Heart right ventricle (tissue), 16 donors: ENCODE measurements around the gene TADA2A. TPM values are rescaled to one million over a fixed set of nuclear protein-coding genes. Genes with fewer than 3 reads are reported as not detected.

Source experiments
- ATAC-seq, 8 donors: fragments of 200-7000 bp; cut with Tn5 transposase; one replicate each; pipeline ENCODE4 v1.9.1; 2020; ENCODE audit warnings: mild to moderate bottlenecking in 8 of 8, moderate library complexity in 8 of 8, moderate number of reproducible peaks in 1 of 8
- DNase-seq, 2 donors: peaks; one replicate each; pipeline ENCODE4 v3.0.0-alpha.2; 2020
- H3K27ac ChIP-seq, 10 donors: fragments of 200-600 bp; sonication (generic) in 2 of 10; one replicate each; pipeline versions ENCODE4 v1.5.0 to v1.8.0; 2020 to 2022; ENCODE audit warnings: mild to moderate bottlenecking in 3 of 10
- H3K27me3 ChIP-seq, 7 donors: fragments of 200-600 bp; one replicate each; pipeline ENCODE4 v1.8.0; 2021 to 2022; ENCODE audit warnings: mild to moderate bottlenecking in 2 of 7
- H3K36me3 ChIP-seq, 9 donors: fragments of 200-600 bp; sonication (generic) in 1 of 9; one replicate each; pipeline versions ENCODE4 v1.5.0 to v1.8.0; 2020 to 2022; ENCODE audit warnings: mild to moderate bottlenecking in 2 of 9
- H3K4me1 ChIP-seq, 9 donors: fragments of 200-600 bp; sonication (generic) in 1 of 9; one replicate each; pipeline versions ENCODE4 v1.5.0 to v1.8.0; 2020 to 2022; ENCODE audit warnings: mild to moderate bottlenecking in 4 of 9
- H3K4me3 ChIP-seq, 10 donors: fragments of 200-600 bp; sonication (generic) in 2 of 10; one replicate each; pipeline versions ENCODE4 v1.5.0 to v1.8.0; 2020 to 2022; ENCODE audit warnings: mild to moderate bottlenecking in 7 of 10, moderate library complexity in 2 of 10
- H3K9me3 ChIP-seq, 11 donors: fragments of 200-600 bp in 10 of 11; sonication (generic) in 2 of 11; one replicate each; pipeline versions ENCODE4 v1.5.0 to v1.8.0; 2013 to 2022; ENCODE audit warnings: mild to moderate bottlenecking in 2 of 11, control low read depth in 1 of 11, moderate library complexity in 1 of 11
- CTCF ChIP-seq, 9 donors: fragments of 200-600 bp; sonication (generic) in 2 of 9; IDR thresholded peaks; one replicate each; pipeline versions ENCODE4 v1.5.0 to v1.8.0; 2021 to 2022; ENCODE audit warnings: antibody characterized with exemption in 9 of 9, mild to moderate bottlenecking in 5 of 9, moderate library complexity in 1 of 9
- WGBS, 2 donors: extraction: QIAGEN DNeasy Blood & Tissue Kit; methylation state at CpG; one replicate each; pipeline ENCODE4 v1.1.7; 2013; ENCODE audit warnings: inconsistent platforms in 1 of 2; 5-methylcytosine and 5-hydroxymethylcytosine counted together
- intact Hi-C, 10 donors: fragments of 100-400 bp; cut with DNase I; formaldehyde crosslinking; loops; one replicate each; pipeline versions ENCODE4 v1.11.1 to v1.14.2; 2022
- polyA plus RNA-seq, 2 donors: library from polyadenylated mRNA; stranded (reverse); fragments of 200-250 nt; gene quantifications; one replicate each; pipeline ENCODE4 v1.2.3, GENCODE V29; 2013
- total RNA-seq, 10 donors: library from RNA; stranded (reverse); fragmentation: NEBNext Ultra II Directional in 3 of 10; extraction: Animal tissue kit (Norgen Biotek cat#: 25700) in 3 of 10; gene quantifications; one replicate each; pipeline versions ENCODE4 v1.2.1 to v1.2.4, GENCODE V29; 2021 to 2023
- donor health status: Arrhythmogenic right ventricular cardiomyopathy.
- donor health status: ischemic (EF 13 %, LVEDD 7.1; RV severe dilation, severe dysfunction).
- donor health status: healthy with polysubstance abuse.
- donor health status: DM: no; HTN: yes; CAD: no.
- donor health status: DM: no; HTN: no; CAD: no.
- donor health status: ischemic (EF 25% LVEDD 6.9; RV normal size, moderate dysfunction).
- donor health status: ischemic (EF 25% LVEDD 5.7; RV mildly dilated, moderate dysfunction).
- donor health status: healthy.
- donor health status: DM: yes; HTN: yes; CAD: no.
- donor health status: Ischemic cardiomyopathy.
- donor health status: ischemic (EF 35%, LVEDD 5.7; RV mildly dilated, moderate dysfunction).
- donor health status: nonischemic (EF 11% LVEDD 7.7; RV severe dilation, severe dysfunction).
- donor health status: DM: yes; HTN: yes; CAD: no.
- donor health status: PGD.
- donor health status: ischemic (EF 29% LVEDD 5.4; RV normal size, mild dysfunction).
- donor health status: nonischemic (EF 23%, LVEDD 6.1; RV moderate dilation, normal function).

TADA2A gene
- total and polyA plus RNA-seq, 12 donors: 6.7 to 18.4 (median 13.1) TPM

GRCh38 chr17:37368577-37368976, 38.1 kb upstream of the TADA2A start:
- Histone ChIP-seq H3K4me1 (peaks cover 0 to 2% (median 0%) of the 10 kb centered on the region in 9 donors), H3K4me3 (no peak overlapping the region), H3K9me3 (no peaks in the 10 kb centered on the region), H3K27me3 (no peaks in the 10 kb centered on the region), H3K36me3 (peaks cover 0 to 3% (median 0%) of the 10 kb centered on the region in 9 donors), H3K27ac (no peak overlapping the region)
- ATAC-seq (peak in 1 of 8 donors; percentile 33), DNase-seq (no peak)
- 84 to 92% methylated on average over 3 of the region's 3 CpGs for WGBS, 2 donors
- TF ChIP-seq CTCF (IDR thresholded peaks at IDR 0.05): no peak
- intact Hi-C loops: no loop called here

GRCh38 chr17:37373530-37374159, 33.0 kb upstream of the TADA2A start:
- Histone ChIP-seq H3K27ac (no peak overlapping the region), H3K4me3 (no peak overlapping the region), H3K27me3 (no peaks in the 10 kb centered on the region), H3K4me1 (peaks cover 0 to 2% (median 0%) of the 10 kb centered on the region in 9 donors), H3K9me3 (no peaks in the 10 kb centered on the region), H3K36me3 (no peaks in the 10 kb centered on the region)
- WGBS, 2 donors: 11 to 14% methylated on average over 4 of the region's 4 CpGs
- peak; percentile 64 to 96 (median 89) for TF ChIP-seq CTCF (IDR thresholded peaks at IDR 0.05)
- intact Hi-C loops: loop anchor here in 2 of 10 donors (5.0 to 10.0 kb wide), 2 partner anchors 34 to 769 kb away; partner anchors contain the start of genes ACACA (in 1 of the 2), MRM1 (in 1 of the 2) and TADA2A (in 1 of the 2)
- DNase-seq (peak in 1 of 2 donors; percentile 53), ATAC-seq (peak; percentile 72 to 90 (median 84))

- H3K4me1 ChIP-seq: peaks cover 0 to 2% (median 0%) of the 10 kb centered on the region in 9 donors
- no peak for TF ChIP-seq CTCF (IDR thresholded peaks at IDR 0.05)
- ATAC-seq (no peak), DNase-seq (no peak)
- no peak within 1 kb of the TSS for H3K27ac ChIP-seq
- WGBS, 2 donors: 90 to 93% methylated on average over 7 of the region's 7 CpGs
- H3K9me3 ChIP-seq: no peaks in the 10 kb centered on the region
- H3K27me3 ChIP-seq: no peaks in the 10 kb centered on the region
- H3K36me3 ChIP-seq: no peaks in the 10 kb centered on the region
- intact Hi-C loops: loop anchor here in 1 of 10 donors (10.0 kb wide), 1 partner anchor 771 kb away; the partner anchor contains the start of gene MRM1
- no peak within 1 kb of the TSS for H3K4me3 ChIP-seq
These were observed 31.0 kb upstream of the TADA2A start, which contains the start of gene C17orf78 for GRCh38 chr17:37375706-37376105. Gene C17orf78, plus strand, starts transcription at chr17:37375985. Its CDS starts 108 bp downstream, at chr17:37376093.

GRCh38 chr17:37382056-37382455, 24.6 kb upstream of the TADA2A start:
- DNase-seq (no peak), ATAC-seq (no peak)
- Histone ChIP-seq H3K27ac (no peak overlapping the region), H3K4me1 (no peaks in the 10 kb centered on the region), H3K27me3 (no peaks in the 10 kb centered on the region), H3K36me3 (no peaks in the 10 kb centered on the region), H3K9me3 (no peaks in the 10 kb centered on the region), H3K4me3 (no peak overlapping the region)
- WGBS, 2 donors: 95 to 97% methylated on average over 1 of the region's 1 CpG
- intact Hi-C loops: no loop called here
- no peak for TF ChIP-seq CTCF (IDR thresholded peaks at IDR 0.05)
